WTC11 (cell line): ENCODE data around the gene DUS1L.

Experiments
- TEAD1 ChIP-seq: sonication (generic); formaldehyde crosslinking; IDR thresholded peaks from 2 replicates; pipeline ENCODE4 v1.8.0; 2022; ENCODE audit warnings: mild to moderate bottlenecking, missing genetic modification reagents
- TF ChIP-seq, protein P1 (sequence below): sonication (generic); formaldehyde crosslinking; IDR thresholded peaks from 2 replicates; pipeline ENCODE4 v1.8.0; 2023; ENCODE audit warnings: missing genetic modification reagents, mild to moderate bottlenecking, borderline replicate concordance
- TF ChIP-seq, protein P2 (sequence below): sonication (generic); formaldehyde crosslinking; IDR thresholded peaks from 2 replicates; pipeline ENCODE4 v1.8.0; 2022; ENCODE audit warnings: mild to moderate bottlenecking, missing genetic modification reagents
- TF ChIP-seq, protein P3 (sequence below): sonication (generic); formaldehyde crosslinking; IDR thresholded peaks from 2 replicates; pipeline ENCODE4 v1.8.0; 2022; ENCODE audit warnings: mild to moderate bottlenecking, missing genetic modification reagents

DNA sequence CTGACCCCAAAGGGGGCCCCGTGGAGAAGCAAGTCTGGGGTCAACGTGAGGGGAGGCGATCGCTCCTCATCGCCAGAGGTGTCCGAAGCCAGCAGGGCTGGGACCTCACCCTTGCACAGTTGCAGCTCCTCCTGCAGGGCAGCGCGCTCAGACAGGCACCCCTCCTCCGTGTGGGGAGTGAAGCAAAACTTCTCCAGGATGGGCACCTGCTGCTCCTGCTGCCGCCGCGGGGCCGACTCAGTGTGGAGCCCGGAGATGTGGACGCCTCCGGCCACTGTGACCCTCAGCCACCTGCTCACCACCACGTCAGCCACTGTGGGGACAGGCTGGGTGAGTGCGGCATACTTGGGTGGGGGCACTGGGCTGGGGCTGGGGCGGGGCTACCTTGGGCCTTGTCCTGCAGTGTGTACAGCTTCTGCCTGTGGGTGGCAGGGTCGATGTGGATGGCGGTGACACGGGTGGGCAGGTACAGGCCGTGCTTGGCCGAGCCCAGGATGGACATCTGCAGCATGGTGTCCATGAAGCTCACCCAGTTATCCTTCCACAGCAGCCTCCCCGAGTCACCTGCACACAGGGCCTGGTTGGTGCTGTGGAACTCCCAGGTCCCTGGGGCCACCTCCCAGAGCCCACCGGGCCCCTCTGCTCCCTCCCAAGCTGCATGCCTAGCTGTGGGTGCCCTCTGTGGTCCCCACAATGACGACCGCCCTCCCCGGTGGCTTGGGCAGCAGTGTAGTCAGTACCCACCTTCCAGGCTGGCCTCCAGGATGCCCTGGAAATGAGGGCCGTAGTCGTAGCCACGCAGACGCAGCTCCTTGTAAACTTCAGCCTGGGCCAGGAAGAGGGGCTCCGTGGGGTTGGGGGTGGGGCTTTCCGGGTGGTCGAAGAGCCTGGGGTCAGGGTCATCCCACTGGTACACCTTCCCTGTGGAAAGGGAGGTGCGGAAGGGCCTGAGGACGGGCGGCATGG lies 21.6 kb upstream of the DUS1L start:
- no peak for TF ChIP-seq TEAD1 (CRISPR knock-in tag)
- TF ChIP-seq, protein P1, sequence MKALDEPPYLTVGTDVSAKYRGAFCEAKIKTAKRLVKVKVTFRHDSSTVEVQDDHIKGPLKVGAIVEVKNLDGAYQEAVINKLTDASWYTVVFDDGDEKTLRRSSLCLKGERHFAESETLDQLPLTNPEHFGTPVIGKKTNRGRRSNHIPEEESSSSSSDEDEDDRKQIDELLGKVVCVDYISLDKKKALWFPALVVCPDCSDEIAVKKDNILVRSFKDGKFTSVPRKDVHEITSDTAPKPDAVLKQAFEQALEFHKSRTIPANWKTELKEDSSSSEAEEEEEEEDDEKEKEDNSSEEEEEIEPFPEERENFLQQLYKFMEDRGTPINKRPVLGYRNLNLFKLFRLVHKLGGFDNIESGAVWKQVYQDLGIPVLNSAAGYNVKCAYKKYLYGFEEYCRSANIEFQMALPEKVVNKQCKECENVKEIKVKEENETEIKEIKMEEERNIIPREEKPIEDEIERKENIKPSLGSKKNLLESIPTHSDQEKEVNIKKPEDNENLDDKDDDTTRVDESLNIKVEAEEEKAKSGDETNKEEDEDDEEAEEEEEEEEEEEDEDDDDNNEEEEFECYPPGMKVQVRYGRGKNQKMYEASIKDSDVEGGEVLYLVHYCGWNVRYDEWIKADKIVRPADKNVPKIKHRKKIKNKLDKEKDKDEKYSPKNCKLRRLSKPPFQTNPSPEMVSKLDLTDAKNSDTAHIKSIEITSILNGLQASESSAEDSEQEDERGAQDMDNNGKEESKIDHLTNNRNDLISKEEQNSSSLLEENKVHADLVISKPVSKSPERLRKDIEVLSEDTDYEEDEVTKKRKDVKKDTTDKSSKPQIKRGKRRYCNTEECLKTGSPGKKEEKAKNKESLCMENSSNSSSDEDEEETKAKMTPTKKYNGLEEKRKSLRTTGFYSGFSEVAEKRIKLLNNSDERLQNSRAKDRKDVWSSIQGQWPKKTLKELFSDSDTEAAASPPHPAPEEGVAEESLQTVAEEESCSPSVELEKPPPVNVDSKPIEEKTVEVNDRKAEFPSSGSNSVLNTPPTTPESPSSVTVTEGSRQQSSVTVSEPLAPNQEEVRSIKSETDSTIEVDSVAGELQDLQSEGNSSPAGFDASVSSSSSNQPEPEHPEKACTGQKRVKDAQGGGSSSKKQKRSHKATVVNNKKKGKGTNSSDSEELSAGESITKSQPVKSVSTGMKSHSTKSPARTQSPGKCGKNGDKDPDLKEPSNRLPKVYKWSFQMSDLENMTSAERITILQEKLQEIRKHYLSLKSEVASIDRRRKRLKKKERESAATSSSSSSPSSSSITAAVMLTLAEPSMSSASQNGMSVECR (CRISPR knock-in tag) = no peak
- TF ChIP-seq, protein P2, sequence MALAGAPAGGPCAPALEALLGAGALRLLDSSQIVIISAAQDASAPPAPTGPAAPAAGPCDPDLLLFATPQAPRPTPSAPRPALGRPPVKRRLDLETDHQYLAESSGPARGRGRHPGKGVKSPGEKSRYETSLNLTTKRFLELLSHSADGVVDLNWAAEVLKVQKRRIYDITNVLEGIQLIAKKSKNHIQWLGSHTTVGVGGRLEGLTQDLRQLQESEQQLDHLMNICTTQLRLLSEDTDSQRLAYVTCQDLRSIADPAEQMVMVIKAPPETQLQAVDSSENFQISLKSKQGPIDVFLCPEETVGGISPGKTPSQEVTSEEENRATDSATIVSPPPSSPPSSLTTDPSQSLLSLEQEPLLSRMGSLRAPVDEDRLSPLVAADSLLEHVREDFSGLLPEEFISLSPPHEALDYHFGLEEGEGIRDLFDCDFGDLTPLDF = no peak
- TF ChIP-seq, protein P3, sequence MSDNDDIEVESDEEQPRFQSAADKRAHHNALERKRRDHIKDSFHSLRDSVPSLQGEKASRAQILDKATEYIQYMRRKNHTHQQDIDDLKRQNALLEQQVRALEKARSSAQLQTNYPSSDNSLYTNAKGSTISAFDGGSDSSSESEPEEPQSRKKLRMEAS (CRISPR knock-in tag) = no peak
